ENCODE results near the gene CLCN7. TPM values are rescaled to one million over a fixed set of nuclear protein-coding genes. Genes with fewer than 3 reads are reported as not detected.
"Not testable (repeated sequence)": the region's sequence is repeated elsewhere in the genome, so short reads cannot be mapped to it uniquely, and the experiment has no call there.

CLCN7 gene
- total RNA-seq, 1 donor from 2014 or later = 49.8 TPM

GRCh38 chr16:1485847-1486496 is 11.1 kb upstream of the CLCN7 start:
- H3K4me1 ChIP-seq = no peaks in the 10 kb centered on the region
- no peak overlapping the region for H3K27ac ChIP-seq
- TF ChIP-seq POLR2A (IDR thresholded peaks at IDR 0.05) = no peak
- TF ChIP-seq CTCF (IDR thresholded peaks at IDR 0.05) = no peak
- no peak for TF ChIP-seq POLR2AphosphoS5 (IDR thresholded peaks at IDR 0.05; ENCODE audit: insufficient read depth in 1 of 2, low read depth in 1 of 2)
- H3K36me3 ChIP-seq = no peaks in the 10 kb centered on the region
- H3K4me3 ChIP-seq = no peak overlapping the region
- no peaks in the 10 kb centered on the region for H3K9me3 ChIP-seq
- H3K27me3 ChIP-seq = no peaks in the 10 kb centered on the region
- no peak for DNase-seq (ENCODE audit: extremely low spot score in 2 of 2)
- intact Hi-C loops (cut with DNase I) = no loop called here

- no peaks in the 10 kb centered on the region for H3K36me3 ChIP-seq
- no peak overlapping the region for H3K4me3 ChIP-seq
- H3K9me3 ChIP-seq = no peaks in the 10 kb centered on the region
- H3K27ac ChIP-seq = no peak overlapping the region
- H3K27me3 ChIP-seq = no peaks in the 10 kb centered on the region
- H3K4me1 ChIP-seq = no peaks in the 10 kb centered on the region
- no peak for TF ChIP-seq POLR2A (IDR thresholded peaks at IDR 0.05)
- no peak for TF ChIP-seq CTCF (IDR thresholded peaks at IDR 0.05)
- TF ChIP-seq POLR2AphosphoS5 (IDR thresholded peaks at IDR 0.05; ENCODE audit: insufficient read depth in 1 of 2, low read depth in 1 of 2) = no peak
- intact Hi-C loops (cut with DNase I) = no loop called here
- DNase-seq (ENCODE audit: extremely low spot score in 2 of 2) = no peak
Measured at GRCh38 chr16:1481906-1482835, 7.3 kb upstream of the CLCN7 start.

- H3K27ac ChIP-seq; H3K9me3 ChIP-seq; H3K4me3 ChIP-seq; H3K36me3 ChIP-seq; DNase-seq (ENCODE audit: extremely low spot score in 2 of 2); H3K27me3 ChIP-seq; intact Hi-C loops (cut with DNase I): not testable (repeated sequence)
- peaks cover 12% of the 10 kb centered on the region for H3K4me1 ChIP-seq
Measured at GRCh38 chr16:1478937-1479336, 4.1 kb upstream of the CLCN7 start.

GRCh38 chr16:1477033-1477432 is 2.2 kb upstream of the CLCN7 start:
- no peak overlapping the region for H3K27ac ChIP-seq
- H3K27me3 ChIP-seq = no peaks in the 10 kb centered on the region
- no peak overlapping the region for H3K4me3 ChIP-seq
- no peaks in the 10 kb centered on the region for H3K36me3 ChIP-seq
- no peaks in the 10 kb centered on the region for H3K9me3 ChIP-seq
- intact Hi-C loops (cut with DNase I) = no loop called here
- H3K4me1 ChIP-seq = peaks cover 20% of the 10 kb centered on the region
- TF ChIP-seq CTCF (IDR thresholded peaks at IDR 0.05) = no peak
- TF ChIP-seq POLR2AphosphoS5 (IDR thresholded peaks at IDR 0.05; ENCODE audit: insufficient read depth in 1 of 2, low read depth in 1 of 2) = no peak
- TF ChIP-seq POLR2A (IDR thresholded peaks at IDR 0.05) = no peak
- DNase-seq (ENCODE audit: extremely low spot score in 2 of 2) = no peak

- intact Hi-C loops (cut with DNase I) = no loop called here
- DNase-seq (ENCODE audit: extremely low spot score in 2 of 2) = no peak
- Histone ChIP-seq H3K4me3 (peak overlapping the region; percentile 89 to 91), H3K36me3 (no peaks in the 10 kb centered on the region), H3K4me1 (peaks cover 33% of the 10 kb centered on the region), H3K9me3 (no peaks in the 10 kb centered on the region), H3K27me3 (no peaks in the 10 kb centered on the region), H3K27ac (peak overlapping the region; percentile 93)
- no peak for TF ChIP-seq POLR2AphosphoS5 (IDR thresholded peaks at IDR 0.05; ENCODE audit: insufficient read depth in 1 of 2, low read depth in 1 of 2)
Measured at GRCh38 chr16:1475552-1476114, 805 bp upstream of the CLCN7 start.
